GM12878 (cell line): ENCODE measurements around the gene PIGU.
"Not testable (repeated sequence)": the region's sequence is repeated elsewhere in the genome, so short reads cannot be mapped to it uniquely, and the experiment has no call there.

Experiments
- BCL3 ChIP-seq: IDR thresholded peaks from 2 replicates; pipeline ENCODE4 v1.6.1; 2011; ENCODE audit warnings: borderline replicate concordance, low read depth, mild to moderate bottlenecking, moderate library complexity, low read length; ENCODE audit not compliant: insufficient read depth, poor library complexity, severe bottlenecking
- CREM ChIP-seq: IDR thresholded peaks from 2 replicates; pipeline ENCODE4 v1.6.1; 2014; ENCODE audit warnings: antibody characterized with exemption, low read depth
- CTCF ChIP-seq, 3 experiments: IDR thresholded peaks in 2 of 3; conservative IDR thresholded peaks in 1 of 3; 2 replicates each; pipeline ENCODE4 v1.5.1; 2011; ENCODE audit warnings: low read depth in 3 of 3, low read length in 3 of 3, mild to moderate bottlenecking in 3 of 3, control low read depth in 2 of 3, moderate library complexity in 2 of 3, inconsistent platforms in 1 of 3, mixed read lengths in 1 of 3; ENCODE audit not compliant: control insufficient read depth in 2 of 3, insufficient read depth in 1 of 3; ENCODE audit errors: extremely low read depth in 1 of 3
- EP300 ChIP-seq, 2 experiments: fragments of 150-350 bp in 1 of 2; IDR thresholded peaks; 2 replicates each; pipeline ENCODE4 v1.6.1; 2011 to 2012; ENCODE audit warnings: low read depth in 2 of 2, low read length in 2 of 2, borderline replicate concordance in 1 of 2, improper control_type of control experiment in 1 of 2, inconsistent platforms in 1 of 2; ENCODE audit not compliant: control insufficient read depth in 1 of 2
- TCF12 ChIP-seq: IDR thresholded peaks from 2 replicates; pipeline ENCODE4 v1.6.1; 2011; ENCODE audit warnings: low read depth, mild to moderate bottlenecking, low read length
- ZNF24 ChIP-seq: fragments of 450-650 bp; IDR thresholded peaks from 2 replicates; pipeline ENCODE4 v1.6.1; 2017; ENCODE audit warnings: antibody characterized with exemption, mild to moderate bottlenecking

GRCh38 chr20:34719242-34720017 lies 42.5 kb upstream of the PIGU start:
- TF ChIP-seq EP300 (IDR thresholded peaks at IDR 0.05; ENCODE audit: borderline replicate concordance in 1 of 2, control insufficient read depth in 1 of 2, low read depth in 2 of 2, low read length in 2 of 2) (peak; percentile 74 to 75), BCL3 (peak; percentile 64), CREM (0 out of 2 replicates have a peak, but pooled peaks have one; percentile 22)
- not testable (repeated sequence) for TF ChIP-seq CTCF (IDR thresholded peaks at IDR 0.05 in 2 of 3, conservative IDR thresholded peaks at IDR 0.05 in 1 of 3; ENCODE audit: control insufficient read depth in 2 of 3, extremely low read depth in 1 of 3, insufficient read depth in 1 of 3, low read depth in 3 of 3, low read length in 3 of 3); TCF12; ZNF24
